SK-N-DZ (cell line): ENCODE data around the gene EEF2K.
A peak's percentile ranks its signal among the peaks of the same experiment; 100 is the strongest.

Source experiments
- DNase-seq: peaks from one replicate; pipeline ENCODE4 v3.0.0-alpha.2; 2015; ENCODE audit warnings: low spot score

The EEF2K gene

GRCh38 chr16:22315979-22316378 is 109.9 kb downstream of the EEF2K start:
- DNase-seq: no peak

GRCh38 chr16:22316411-22316811 is 110.3 kb downstream of the EEF2K start:
- DNase-seq: no peak

GRCh38 chr16:22317001-22317530 is 111.0 kb downstream of the EEF2K start:
- no peak for DNase-seq

- no peak for DNase-seq
Observed at GRCh38 chr16:22317625-22318024, 111.5 kb downstream of the EEF2K start.

- DNase-seq: no peak
Observed at GRCh38 chr16:22318690-22319358, 112.7 kb downstream of the EEF2K start.

GRCh38 chr16:22320572-22321339 is 114.7 kb downstream of the EEF2K start:
- DNase-seq: no peak

GRCh38 chr16:22321340-22322001 is 115.4 kb downstream of the EEF2K start:
- peak; percentile 59 for DNase-seq

GRCh38 chr16:22322021-22322471 is 116.0 kb downstream of the EEF2K start:
- no peak for DNase-seq

- DNase-seq: no peak
Observed at GRCh38 chr16:22322741-22323140, 116.7 kb downstream of the EEF2K start.

GRCh38 chr16:22323173-22323958 is 117.3 kb downstream of the EEF2K start:
- DNase-seq: no peak

GRCh38 chr16:22323959-22324786 is 118.1 kb downstream of the EEF2K start:
- no peak for DNase-seq

- DNase-seq: no peak
Observed at GRCh38 chr16:22324787-22325597, 118.9 kb downstream of the EEF2K start.

- no peak for DNase-seq
Observed at GRCh38 chr16:22325598-22326368, 119.7 kb downstream of the EEF2K start.

GRCh38 chr16:22326369-22326652 is 120.2 kb downstream of the EEF2K start:
- no peak for DNase-seq

GRCh38 chr16:22326771-22327445 is 120.8 kb downstream of the EEF2K start:
- DNase-seq: no peak

- DNase-seq: no peak
Observed at GRCh38 chr16:22327446-22327775, 121.3 kb downstream of the EEF2K start.

- DNase-seq: no peak
Observed at GRCh38 chr16:22328081-22328725, 122.1 kb downstream of the EEF2K start.

GRCh38 chr16:22329199-22329695 is 123.2 kb downstream of the EEF2K start:
- no peak for DNase-seq
